Neural progenitor cell (in vitro differentiated cells): ENCODE data around the gene GALNS.

Experiments
- EZH2phosphoT487 ChIP-seq: fragments of 200-600 bp; sonication (generic); IDR thresholded peaks from 2 replicates; pipeline ENCODE4 v1.6.1; 2017; ENCODE audit warnings: antibody characterized with exemption
- TF ChIP-seq, protein P1 (sequence below): fragments of 200-600 bp; sonication (generic); IDR thresholded peaks from 2 replicates; pipeline ENCODE4 v1.5.1; 2017; ENCODE audit warnings: antibody characterized with exemption, mild to moderate bottlenecking

DNA sequence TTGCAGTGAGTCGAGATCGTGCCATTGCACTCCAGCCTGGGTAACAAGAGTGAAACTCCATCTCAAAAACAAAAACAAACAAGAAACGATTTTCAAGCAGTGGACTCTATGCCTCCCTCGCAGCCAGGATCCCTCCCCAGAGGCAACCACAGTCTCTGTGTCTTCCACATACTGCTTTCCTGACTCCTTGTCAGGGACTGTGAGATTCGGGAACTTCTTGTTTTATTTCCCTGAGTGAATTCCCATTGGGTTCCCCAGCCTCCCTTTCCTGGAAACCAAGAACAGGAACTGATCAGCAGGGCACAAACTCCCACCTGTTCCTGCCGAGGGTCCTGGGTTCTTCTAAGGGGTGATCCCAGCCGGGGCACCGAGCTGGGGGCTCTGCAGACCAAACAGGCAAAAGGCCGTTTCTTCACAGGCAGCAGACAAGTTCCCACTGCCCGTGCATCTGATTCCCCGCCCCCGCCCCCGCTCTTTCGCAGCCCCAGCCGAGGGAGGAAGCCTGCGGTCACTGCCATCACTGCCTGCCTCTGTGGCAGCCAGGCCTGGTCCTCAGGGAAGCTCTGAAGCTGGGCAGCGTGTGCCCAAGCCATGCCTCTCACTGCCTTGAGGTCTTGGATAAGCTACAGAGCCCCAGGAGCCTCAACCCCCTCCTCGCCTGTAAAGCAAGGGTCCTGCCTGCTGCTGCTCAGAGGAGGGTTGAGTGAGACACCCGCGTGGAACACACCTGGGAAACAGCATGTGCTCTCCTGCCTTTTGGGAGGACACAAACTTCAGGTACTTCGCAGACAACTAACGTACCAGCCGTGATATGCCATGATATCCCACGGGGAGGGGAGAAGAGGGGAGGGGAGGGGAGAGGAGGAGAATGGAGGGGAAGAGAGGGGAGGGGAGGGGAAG, 66.2 kb downstream of the GALNS start:
- TF ChIP-seq, protein P1, sequence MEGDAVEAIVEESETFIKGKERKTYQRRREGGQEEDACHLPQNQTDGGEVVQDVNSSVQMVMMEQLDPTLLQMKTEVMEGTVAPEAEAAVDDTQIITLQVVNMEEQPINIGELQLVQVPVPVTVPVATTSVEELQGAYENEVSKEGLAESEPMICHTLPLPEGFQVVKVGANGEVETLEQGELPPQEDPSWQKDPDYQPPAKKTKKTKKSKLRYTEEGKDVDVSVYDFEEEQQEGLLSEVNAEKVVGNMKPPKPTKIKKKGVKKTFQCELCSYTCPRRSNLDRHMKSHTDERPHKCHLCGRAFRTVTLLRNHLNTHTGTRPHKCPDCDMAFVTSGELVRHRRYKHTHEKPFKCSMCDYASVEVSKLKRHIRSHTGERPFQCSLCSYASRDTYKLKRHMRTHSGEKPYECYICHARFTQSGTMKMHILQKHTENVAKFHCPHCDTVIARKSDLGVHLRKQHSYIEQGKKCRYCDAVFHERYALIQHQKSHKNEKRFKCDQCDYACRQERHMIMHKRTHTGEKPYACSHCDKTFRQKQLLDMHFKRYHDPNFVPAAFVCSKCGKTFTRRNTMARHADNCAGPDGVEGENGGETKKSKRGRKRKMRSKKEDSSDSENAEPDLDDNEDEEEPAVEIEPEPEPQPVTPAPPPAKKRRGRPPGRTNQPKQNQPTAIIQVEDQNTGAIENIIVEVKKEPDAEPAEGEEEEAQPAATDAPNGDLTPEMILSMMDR, result no peak
- no peak for TF ChIP-seq EZH2phosphoT487
